ENCODE measurements around the gene PCCA.
"Not testable (repeated sequence)": the region's sequence is repeated elsewhere in the genome, so short reads cannot be mapped to it uniquely, and the experiment has no call there.

Gene PCCA

GRCh38 chr13:100517135-100517534 is 428.2 kb downstream of the PCCA start:
- no peak for TF ChIP-seq ZNF274 (IDR thresholded peaks at IDR 0.05; ENCODE audit: low read depth, low read length)
- H3K4me3 ChIP-seq (ENCODE audit: low read length) = no peak overlapping the region

- no peak for TF ChIP-seq ZNF274 (IDR thresholded peaks at IDR 0.05; ENCODE audit: low read depth, low read length)
Measured at GRCh38 chr13:100517728-100518127, 428.8 kb downstream of the PCCA start.

GRCh38 chr13:100518394-100519062 is 429.6 kb downstream of the PCCA start:
- H3K4me3 ChIP-seq (ENCODE audit: low read length) = no peak overlapping the region
- TF ChIP-seq ZNF274 (IDR thresholded peaks at IDR 0.05; ENCODE audit: low read depth, low read length) = no peak

More at GRCh38 chr13:100517728-100518127, 428.8 kb downstream of the PCCA start:
- H3K4me3 ChIP-seq (ENCODE audit: low read length) = no peak overlapping the region

GRCh38 chr13:100519626-100520025 is 430.7 kb downstream of the PCCA start:
- TF ChIP-seq ZNF274 (IDR thresholded peaks at IDR 0.05; ENCODE audit: low read depth, low read length) = no peak
- no peak overlapping the region for H3K4me3 ChIP-seq (ENCODE audit: low read length)

- H3K4me3 ChIP-seq (ENCODE audit: low read length) = no peak overlapping the region; the same call in 1 of the 2 replicates
Measured at GRCh38 chr13:100520936-100521850, 432.3 kb downstream of the PCCA start.

GRCh38 chr13:100521851-100522617 is 433.1 kb downstream of the PCCA start:
- no peak overlapping the region; the same call in 1 of the 2 replicates for H3K4me3 ChIP-seq (ENCODE audit: low read length)
- no peak for TF ChIP-seq ZNF274 (IDR thresholded peaks at IDR 0.05; ENCODE audit: low read depth, low read length)

More at GRCh38 chr13:100520936-100521850, 432.3 kb downstream of the PCCA start:
- TF ChIP-seq ZNF274 (IDR thresholded peaks at IDR 0.05; ENCODE audit: low read depth, low read length) = no peak

GRCh38 chr13:100522618-100523309 is 433.9 kb downstream of the PCCA start:
- H3K4me3 ChIP-seq (ENCODE audit: low read length) = no peak overlapping the region
- no peak for TF ChIP-seq ZNF274 (IDR thresholded peaks at IDR 0.05; ENCODE audit: low read depth, low read length)

GRCh38 chr13:100523411-100523810 is 434.5 kb downstream of the PCCA start:
- no peak overlapping the region for H3K4me3 ChIP-seq (ENCODE audit: low read length)
- TF ChIP-seq ZNF274 (IDR thresholded peaks at IDR 0.05; ENCODE audit: low read depth, low read length) = no peak

GRCh38 chr13:100523981-100524386 is 435.1 kb downstream of the PCCA start:
- no peak for TF ChIP-seq ZNF274 (IDR thresholded peaks at IDR 0.05; ENCODE audit: low read depth, low read length)
- H3K4me3 ChIP-seq (ENCODE audit: low read length) = no peak overlapping the region

- H3K4me3 ChIP-seq (ENCODE audit: low read length) = not testable (repeated sequence)
Measured at GRCh38 chr13:100524688-100525087, 435.8 kb downstream of the PCCA start.

- TF ChIP-seq ZNF274 (IDR thresholded peaks at IDR 0.05; ENCODE audit: low read depth, low read length) = no peak
- H3K4me3 ChIP-seq (ENCODE audit: low read length) = no peak overlapping the region
Measured at GRCh38 chr13:100525453-100526317, 436.8 kb downstream of the PCCA start.

- TF ChIP-seq ZNF274 (IDR thresholded peaks at IDR 0.05; ENCODE audit: low read depth, low read length) = no peak
- no peak overlapping the region for H3K4me3 ChIP-seq (ENCODE audit: low read length)
Measured at GRCh38 chr13:100526318-100527000, 437.6 kb downstream of the PCCA start.

Measured in GM08714 (cell line).